Globus pallidus (tissue), 1 donor: ENCODE data around the gene ACOT8.
"Not testable (repeated sequence)": the region's sequence is repeated elsewhere in the genome, so short reads cannot be mapped to it uniquely, and the experiment has no call there.

Experiments
- DNase-seq: peaks from one replicate; pipeline ENCODE4 v3.0.0-alpha.2; 2015; ENCODE audit warnings: low spot score

The ACOT8 gene

DNA sequence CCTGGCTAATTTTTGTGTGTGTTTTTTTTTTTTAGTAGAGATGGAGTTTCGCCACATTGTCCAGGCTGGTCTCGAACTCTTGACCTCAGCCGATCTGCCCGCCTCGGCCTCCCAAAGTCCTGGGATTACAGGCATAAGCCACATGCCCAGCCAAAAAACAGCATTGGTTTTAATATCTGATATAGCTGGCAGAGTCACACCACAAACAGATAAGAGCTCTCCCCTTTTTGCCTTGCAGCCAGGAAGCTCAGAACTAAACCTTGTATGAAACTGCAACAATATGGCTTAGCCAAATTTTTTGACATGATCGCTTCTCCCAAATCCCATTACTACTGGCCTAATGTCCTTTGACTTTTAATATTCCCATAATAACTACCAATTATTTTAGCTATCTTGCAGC, 4.9 kb downstream of the ACOT8 start:
- DNase-seq: no peak

DNA sequence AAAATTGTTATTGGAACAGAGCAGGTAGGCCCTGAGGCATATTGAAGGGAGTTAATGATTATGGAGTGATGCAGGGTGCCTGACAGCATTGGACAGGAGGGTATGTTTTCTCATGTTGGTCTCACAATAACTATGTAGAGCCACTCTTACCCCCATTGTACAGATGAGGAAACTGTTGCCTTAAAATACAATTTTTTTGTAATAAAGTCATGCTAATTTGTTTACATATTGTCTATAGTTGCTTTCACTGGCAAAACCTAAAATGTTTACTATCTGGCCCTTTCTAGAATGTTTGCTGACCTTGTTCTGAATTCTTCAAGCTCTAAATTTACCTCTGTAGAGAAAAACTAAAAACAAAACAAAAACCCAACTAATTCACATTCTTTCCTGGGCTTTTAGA, 5.7 kb downstream of the ACOT8 start:
- no peak for DNase-seq

DNA sequence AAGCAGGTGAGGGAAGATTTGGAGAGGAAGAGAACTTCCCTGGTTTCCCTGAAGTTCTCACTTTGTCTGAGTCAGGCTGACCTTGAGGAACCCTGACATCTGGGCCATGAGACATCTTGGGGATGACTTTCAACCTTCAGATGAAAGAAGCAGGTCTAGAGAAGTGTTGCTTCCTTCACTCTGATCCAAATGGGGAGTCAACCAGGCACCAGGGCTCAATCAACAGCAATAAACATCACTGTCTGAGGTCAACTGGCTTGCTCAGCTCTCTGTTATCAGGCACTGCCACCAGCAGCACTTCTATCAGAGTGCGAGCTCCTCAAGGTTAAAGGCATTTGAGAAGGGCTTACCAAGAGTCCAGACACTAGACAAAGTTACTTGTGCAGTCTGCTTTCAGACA, 6.3 kb downstream of the ACOT8 start:
- DNase-seq: no peak

DNA sequence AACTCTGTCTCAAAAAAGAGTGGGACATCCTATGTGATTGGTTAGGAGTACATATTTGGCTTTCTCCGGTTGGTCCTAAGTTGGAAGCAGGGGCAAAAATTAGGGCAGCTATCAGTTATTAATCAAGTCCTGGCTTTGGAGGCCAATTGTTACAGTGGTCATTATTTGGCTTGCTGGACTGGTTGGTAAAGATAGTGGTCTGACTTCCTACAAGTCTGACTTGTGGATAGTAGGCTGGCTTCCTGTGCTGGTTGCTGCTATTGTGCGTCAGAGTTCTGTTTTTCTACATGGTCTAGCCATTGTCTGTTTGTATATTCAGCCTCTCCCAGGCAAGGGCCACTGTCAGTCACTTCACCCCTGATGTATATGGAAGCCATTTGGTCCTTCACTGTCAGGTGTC, 7.0 kb downstream of the ACOT8 start:
- DNase-seq: no peak

DNA sequence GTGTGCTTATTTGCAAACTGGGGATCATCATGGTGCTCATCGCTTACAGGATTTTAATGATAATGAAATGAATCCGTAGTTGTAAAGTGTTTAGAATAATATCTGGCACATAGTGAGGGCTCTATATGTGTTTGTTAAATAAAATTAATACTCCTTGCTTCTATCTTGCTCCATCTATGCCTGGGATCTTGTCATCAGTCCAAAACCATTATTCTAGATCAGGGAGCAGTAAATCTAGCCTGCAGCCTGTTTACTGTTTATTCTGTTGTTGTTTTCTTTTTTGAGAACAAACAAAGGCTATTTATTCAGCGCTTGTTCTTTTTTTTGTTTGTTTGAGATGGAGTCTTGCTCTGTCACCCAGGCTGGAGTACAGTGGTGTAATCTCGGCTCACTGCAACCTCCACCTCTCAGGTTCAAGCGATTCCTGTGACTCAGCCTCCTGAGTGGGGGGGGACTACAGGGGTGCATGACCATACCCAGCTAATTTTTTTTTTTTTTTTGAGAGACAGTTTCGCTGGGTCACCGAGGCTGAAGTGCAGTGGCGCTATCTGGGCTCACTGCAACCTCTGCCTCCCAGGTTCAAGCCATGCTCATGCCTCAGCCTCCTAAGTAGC, 8.1 kb downstream of the ACOT8 start:
- no peak for DNase-seq

DNA sequence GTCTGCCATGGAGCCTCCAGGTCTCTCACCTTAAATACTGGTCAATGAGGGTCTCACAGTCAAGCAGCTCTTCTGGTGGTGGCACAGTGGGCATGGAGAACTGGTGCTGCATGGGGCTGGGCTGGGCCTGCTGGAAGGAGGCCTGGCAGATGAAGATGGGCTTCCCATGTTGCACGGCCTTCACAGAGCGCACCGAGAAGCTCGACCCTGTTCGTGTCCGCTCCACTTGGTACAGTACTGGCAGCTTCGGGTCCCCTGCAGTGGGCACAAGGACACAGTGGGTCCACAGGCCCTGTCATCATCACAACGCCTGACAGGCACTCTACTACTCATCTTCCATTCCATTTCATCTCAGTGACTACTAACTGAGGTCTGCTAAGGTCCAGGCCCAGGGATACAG, 8.8 kb downstream of the ACOT8 start:
- no peak for DNase-seq

DNA sequence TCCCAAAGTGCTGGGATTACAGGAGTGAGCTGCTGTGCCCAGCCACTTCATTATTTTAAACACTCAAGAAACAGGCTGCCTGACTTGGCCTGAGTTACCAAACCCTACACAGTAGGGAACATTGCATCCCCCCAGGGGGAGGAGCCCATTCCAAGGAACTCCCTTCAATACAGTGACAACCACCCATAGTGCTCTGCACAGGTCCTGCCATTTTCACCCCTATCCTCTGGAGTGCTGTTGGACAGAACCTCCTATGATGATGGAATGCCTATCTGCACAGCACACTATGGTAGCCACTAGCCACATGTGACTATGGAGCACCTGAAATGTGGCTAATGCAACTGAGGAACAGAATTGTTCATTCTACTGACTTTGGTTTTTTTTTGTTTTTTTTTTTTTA, 11.7 kb downstream of the ACOT8 start:
- no peak for DNase-seq

DNA sequence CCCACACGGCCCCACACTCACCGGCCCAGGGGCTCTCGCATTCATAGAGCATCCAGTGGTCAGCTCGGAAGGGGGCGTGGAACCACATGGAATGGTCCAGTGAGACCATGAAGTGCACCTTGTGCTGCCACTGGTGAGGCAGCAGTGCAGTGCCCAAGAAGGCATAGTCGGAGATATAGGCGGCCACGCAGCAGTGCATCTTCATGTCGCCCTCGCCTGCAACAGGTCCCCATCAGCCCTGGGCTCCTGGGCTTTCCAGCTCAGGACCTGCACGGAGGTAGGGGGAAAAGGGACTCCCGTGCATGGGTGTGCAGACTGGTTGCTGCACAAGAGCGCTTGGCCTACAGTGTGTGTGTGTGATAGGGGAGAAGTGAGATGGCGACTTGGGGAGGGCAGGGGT, 13.7 kb downstream of the ACOT8 start:
- DNase-seq: no peak

DNA sequence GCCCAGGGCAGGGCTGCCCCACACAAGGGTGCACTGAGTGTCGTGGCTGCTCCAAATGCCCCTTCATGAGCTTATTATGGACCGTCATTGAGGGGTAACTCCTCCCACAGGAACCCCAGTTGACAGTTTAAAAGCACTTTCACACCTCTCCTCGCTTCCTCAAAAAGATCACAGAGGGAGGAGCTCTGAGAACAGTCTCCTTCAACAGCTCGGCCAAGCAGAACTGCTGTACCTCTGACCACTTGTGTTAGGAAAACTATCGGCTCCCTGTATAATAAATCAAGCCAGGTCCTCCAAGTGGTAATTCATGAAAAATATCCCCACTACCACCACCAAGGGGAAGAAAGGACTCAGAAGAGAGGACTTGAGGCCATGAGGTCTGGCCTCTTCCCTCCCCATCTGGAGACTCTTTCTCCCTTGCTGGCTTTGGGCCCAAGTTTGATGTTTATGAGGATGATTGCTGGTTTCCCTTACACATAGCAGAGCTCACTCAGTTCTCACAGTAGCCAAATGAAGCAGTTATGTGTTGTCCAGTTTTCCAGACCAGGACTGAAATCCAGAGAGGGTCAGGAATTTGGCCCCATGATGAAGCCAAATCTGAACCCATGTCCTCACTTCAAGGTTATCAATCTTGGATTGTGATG, 14.9 kb downstream of the ACOT8 start:
- no peak for DNase-seq

DNA sequence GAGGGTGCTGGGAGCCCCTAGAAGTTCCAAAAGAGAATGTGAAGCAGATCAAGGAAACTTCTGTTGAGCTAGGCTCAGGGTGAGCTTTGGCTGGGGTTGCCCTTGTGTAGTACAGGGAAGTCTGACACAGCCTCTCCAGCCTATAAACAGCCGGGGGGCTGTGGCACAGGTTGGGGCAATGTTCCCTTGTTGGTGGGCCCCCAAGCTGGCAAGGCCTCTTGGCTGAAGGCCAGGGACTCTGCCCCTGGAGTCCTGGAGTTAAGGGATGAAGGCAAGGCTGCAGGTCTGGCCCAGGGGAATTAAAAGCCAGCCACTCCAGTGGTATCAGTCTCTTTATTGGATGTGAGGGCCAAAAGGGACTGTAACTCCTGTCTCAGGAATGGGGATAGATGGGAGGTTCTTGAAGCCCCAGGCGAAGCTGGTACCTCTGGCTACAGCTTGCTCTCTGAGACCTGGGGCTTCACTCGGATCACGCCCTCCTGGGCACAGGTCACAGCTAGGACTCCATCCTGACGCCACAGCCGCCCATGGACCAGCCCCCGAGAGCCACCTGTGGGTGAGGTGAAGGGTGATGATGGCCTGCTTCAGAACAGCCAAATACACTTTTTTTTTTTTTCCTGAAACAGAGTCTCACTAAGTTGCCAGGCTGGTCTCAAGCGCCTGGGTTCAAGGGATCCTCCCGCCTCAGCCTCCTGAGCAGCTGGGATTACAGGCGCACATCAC, 15.6 kb downstream of the ACOT8 start:
- no peak for DNase-seq

DNA sequence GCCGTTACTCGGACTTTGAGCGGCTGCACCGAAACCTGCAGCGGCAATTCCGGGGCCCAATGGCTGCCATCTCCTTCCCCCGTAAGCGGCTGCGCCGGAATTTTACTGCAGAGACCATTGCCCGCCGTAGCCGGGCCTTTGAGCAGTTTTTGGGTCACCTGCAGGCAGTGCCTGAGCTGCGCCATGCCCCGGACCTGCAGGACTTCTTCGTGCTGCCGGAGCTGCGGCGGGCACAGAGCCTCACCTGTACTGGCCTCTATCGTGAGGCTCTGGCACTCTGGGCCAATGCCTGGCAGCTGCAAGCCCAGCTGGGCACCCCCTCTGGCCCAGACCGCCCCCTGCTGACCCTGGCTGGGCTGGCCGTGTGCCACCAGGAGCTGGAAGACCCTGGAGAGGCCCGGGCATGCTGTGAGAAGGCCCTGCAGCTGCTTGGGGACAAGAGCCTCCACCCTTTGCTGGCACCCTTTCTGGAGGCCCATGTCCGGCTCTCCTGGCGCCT, 16.4 kb downstream of the ACOT8 start:
- DNase-seq: no peak

DNA sequence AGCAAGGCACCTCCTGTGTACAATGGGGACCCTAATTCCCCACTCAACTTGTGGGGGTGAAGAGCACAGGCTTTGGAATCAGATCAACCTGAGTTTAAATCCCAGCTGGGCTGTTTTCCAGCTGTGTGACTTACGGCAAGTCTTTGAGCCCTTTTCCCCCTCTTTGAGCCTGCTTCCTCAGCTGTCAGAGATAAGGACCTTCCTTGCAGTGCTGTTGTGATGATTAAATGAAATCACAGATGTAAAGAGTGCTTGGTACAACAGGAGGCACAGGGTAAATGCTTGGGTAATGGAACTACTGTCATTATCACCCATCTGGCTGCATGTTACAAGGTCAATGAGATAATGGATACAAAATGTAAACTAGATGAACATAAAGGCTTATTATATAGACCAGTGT, 20.4 kb downstream of the ACOT8 start:
- DNase-seq: no peak

DNA sequence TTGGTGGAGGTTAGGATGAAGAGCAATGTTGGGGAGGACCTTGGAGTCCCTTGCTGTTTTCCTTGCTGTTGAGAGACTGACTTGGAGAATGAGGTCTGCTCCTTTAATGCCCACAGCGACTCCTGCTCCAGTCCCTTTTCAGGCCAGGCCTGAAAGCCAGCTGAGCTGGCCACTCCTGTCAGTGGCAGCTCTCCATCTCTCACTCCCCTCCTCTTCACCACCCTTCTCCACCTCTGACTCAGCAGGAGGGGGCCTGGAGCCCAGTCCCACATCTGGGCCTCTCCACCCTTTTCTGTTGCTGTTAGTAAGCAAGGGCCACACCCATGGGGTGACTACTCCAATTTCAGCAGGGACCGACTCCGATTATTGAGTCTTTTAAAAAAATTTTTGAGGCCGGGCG, 21.4 kb downstream of the ACOT8 start:
- no peak for DNase-seq

DNA sequence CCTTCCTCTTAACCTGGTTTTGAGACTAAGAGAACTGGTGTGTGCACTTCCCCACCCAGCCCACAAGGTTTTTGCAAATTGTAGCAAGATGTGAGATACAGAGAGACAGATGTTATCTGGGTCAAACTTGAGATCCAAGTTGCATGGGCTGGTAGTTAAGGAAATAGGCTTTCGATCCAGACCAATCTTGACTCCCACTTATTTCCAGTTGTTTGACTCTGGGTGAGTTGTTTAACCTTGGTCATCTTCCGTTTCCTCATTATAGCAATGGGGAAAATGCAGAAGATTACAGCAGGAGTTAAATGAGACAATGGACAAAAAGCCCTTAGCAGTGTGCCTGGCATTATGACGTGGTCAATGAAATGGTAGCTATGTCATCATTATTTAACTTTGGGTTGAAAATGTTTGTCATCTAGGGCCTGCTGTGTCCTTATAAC, 21.8 kb downstream of the ACOT8 start:
- DNase-seq: no peak

DNA sequence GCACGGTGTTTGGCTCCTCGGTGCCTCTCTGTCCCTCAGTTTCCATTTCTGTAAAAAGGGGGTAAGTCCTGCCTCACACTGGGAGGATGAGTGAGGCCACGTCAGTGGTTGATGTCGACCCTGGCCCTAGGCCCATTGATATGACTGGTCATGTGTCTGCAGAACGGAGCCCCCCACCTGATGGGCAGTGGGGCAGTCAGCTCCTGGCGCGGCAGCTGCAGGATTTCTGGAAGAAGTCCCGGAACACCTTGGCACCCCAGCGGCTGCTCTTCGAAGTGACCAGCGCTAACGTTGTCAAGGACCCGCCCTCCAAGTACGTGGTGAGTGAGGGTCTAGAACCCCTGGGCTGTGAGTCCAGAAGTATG, 22.4 kb downstream of the ACOT8 start:
- DNase-seq: no peak

DNA sequence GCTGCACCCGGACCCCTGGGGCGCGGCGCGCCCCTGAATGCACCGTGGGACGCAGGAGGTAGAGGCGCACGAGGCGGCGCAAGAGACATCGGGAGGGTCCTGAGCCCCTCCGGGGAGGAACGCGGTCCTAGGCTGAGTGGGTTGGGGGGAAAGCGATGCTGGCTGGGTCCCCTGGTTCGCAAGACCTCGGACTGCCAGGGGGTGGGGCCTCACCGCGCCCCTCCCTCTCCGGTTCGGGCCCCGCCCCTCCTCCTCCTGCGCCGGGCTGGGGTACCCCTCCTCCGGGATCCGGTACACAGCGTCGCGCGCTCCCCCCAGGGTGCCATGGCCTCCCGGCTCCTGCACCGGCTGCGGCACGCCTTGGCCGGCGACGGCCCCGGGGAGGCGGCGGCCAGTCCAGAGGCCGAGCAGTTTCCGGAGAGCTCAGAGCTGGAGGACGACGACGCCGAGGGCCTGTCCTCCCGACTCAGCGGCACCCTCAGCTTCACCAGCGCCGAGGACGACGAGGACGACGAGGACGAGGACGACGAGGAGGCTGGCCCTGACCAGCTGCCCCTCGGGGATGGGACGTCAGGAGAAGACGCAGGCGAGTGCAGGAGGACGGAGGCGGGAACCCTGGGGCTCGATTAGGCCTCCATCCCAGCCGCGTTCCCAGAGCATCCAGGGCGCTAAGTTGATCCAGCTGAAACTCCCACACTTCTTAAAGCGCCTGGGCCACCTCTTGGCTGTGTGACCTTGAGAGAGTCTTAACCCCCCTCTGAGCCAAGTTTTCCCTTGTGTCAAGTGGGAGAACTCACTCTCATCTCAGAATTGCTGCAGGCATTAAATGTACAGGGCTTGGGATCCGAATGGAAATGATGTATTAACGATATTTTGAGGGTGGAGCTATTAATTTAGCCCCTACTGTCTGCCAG, 23.1 kb downstream of the ACOT8 start:
- DNase-seq: peak; percentile 72

DNA sequence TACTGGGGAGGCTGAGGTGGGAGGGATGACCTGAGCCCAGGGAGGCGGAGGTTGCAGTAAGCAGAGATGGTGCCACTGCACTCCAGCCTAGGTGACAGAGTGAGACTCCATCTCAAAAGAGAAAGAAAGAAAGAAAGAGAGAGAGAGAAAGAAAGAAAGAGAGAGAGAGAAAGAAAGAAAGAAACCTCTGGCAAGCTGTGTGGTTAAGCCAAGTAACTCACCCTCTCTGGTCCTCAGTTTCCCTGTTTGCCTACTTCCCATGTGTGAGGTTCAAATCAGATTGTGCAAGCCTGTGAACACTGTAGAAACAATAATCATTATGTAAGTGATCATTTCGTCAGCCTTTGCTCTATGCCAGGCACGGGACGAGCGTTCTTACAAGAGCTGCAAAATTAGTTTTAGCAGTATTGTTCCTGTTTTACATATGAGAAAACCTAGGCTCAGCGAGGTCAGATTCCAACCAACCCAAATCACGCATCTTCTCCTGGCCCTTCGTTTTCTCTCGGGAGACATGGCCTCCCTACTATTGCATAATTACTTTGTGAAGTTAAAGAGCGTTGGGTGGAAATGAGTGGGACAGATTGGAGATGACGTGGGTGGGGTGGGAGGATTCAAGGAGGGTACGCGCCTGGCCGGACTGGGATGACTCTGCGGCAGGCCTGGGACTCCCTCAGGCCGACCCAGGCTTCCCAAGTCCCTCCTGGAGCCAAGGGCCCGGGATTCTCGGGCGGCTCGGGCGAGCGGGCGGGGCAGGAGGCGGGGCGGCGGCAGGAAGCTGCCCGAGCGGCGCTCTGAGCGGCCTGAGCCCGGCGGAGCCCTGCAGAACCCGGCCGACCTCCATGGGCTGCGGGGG, 23.9 kb downstream of the ACOT8 start, which contains the start of gene SNX21:
TSS of gene SNX21 (plus strand) at position 770 of the 853 bp plus-strand sequence. CDS start 121 bp downstream, outside the sequence.
- peak; percentile 62 for DNase-seq

DNA sequence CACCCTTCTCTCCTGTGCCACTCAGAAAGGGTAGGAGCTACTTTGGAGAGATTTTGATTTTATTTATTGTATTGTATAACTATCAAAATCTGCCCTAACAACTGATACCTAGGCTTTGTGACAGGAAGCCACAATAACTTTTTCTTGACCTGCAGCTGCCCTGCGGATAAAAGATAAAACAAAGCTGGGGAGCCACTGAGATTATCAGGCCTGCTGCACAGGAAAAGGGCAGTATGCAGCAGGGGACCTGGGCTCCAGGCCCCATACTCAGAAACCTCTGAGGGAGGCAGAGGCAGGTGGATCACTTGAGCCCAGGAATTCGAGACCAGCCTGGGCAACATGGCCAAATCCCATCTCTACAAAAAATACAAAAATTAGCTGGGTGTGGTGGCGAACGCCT, 24.6 kb downstream of the ACOT8 start:
- no peak for DNase-seq

DNA sequence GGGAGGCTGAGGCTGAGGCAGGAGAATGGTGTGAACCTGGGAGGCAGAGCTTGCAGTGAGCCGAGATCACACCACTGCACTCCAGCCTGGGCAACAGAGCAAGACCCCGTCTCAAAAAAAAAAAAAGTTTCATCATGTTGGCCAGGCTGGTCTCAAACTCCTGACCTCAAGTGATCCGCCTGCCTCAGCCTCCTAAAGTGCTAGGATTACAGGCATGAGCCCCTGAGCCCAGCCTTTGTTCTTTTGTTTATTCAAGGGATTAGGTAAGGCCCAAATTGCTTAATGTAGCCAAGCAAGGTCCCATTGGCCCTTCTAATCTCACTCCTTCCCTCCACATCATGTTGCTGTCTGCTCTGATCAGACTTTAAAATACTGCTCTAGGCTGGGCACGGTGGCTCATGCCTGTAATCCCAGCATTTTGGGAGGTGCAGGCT, 27.5 kb downstream of the ACOT8 start:
- not testable (repeated sequence) for DNase-seq

DNA sequence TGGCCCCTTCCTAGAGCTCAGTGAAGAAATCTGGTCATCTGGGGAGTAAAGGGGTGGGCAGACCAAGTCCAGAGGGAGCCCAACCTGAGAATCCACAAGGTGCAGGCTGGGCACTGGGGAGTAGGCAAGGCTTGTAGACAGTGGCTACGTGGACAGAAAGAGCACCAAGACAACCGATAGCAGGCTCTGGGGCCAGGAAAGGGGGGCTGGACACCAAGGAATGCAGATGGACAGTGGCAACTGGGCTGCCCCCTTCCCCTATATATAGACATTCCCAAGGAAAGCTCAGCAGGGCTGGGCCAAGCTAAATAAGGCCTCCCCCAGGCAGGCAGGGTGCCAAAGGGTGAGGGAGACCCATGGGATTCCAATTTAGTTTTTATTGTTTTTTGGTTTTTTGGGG, 28.6 kb downstream of the ACOT8 start:
- no peak for DNase-seq

DNA sequence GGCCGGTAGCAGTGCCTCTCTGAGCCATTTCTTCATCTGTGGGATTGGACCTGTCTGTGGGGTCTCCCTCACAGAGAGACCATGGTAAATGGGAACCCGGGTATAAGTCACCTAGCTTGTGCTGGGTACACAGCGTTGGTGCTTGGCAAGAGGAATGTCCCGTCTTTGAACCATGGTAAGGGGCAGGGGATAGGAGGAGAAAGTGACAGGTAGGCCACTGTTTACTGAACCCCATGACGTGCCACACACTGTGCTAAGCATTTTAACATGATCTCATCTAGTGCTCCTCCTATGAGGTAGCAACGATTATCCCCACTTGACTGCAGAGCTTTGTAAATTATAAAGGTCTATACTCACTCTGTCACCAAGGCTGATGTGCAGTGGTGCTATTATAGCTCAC, 29.5 kb downstream of the ACOT8 start:
- no peak for DNase-seq
